H9 (cell line): ENCODE results near the gene PRKCZ. TPM values are rescaled to one million over a fixed set of nuclear protein-coding genes. Genes with fewer than 3 reads are reported as not detected.

Source experiments
- DNase-seq: peaks from one replicate; pipeline ENCODE4 v3.0.0-alpha.2; 2017
- H2AFZ ChIP-seq: one replicate; pipeline ENCODE4 v1.6.1; 2013; ENCODE audit warnings: mild to moderate bottlenecking, low read length, control low read depth, moderate library complexity
- H2AK5ac ChIP-seq: 2 replicates; pipeline ENCODE4 v1.6.1; 2013; ENCODE audit warnings: low read length, control low read depth, mixed read lengths; ENCODE audit not compliant: insufficient read length
- H2BK120ac ChIP-seq: one replicate; pipeline ENCODE4 v1.6.1; 2013; ENCODE audit warnings: low read depth, mild to moderate bottlenecking, low read length, control low read depth, inconsistent platforms; ENCODE audit not compliant: poor library complexity, severe bottlenecking
- H2BK12ac ChIP-seq: 2 replicates; pipeline ENCODE4 v1.6.1; 2013; ENCODE audit warnings: low read length, control low read depth, mixed read lengths, low read depth; ENCODE audit not compliant: insufficient read length
- H2BK15ac ChIP-seq: 2 replicates; pipeline ENCODE4 v1.6.1; 2013; ENCODE audit warnings: low read depth, low read length, control low read depth
- H2BK20ac ChIP-seq: one replicate; pipeline ENCODE4 v1.6.1; 2013; ENCODE audit warnings: low read depth, mild to moderate bottlenecking, low read length, control low read depth, inconsistent platforms; ENCODE audit not compliant: poor library complexity, severe bottlenecking
- H2BK5ac ChIP-seq: 2 replicates; pipeline ENCODE4 v1.6.1; 2013; ENCODE audit warnings: low read length, control low read depth, mixed read lengths; ENCODE audit not compliant: insufficient read length
- H3K14ac ChIP-seq: 2 replicates; pipeline ENCODE4 v1.6.1; 2013; ENCODE audit warnings: low read length, control low read depth; ENCODE audit not compliant: insufficient read depth
- H3K18ac ChIP-seq: 2 replicates; pipeline ENCODE4 v1.6.1; 2013; ENCODE audit warnings: low read depth, mild to moderate bottlenecking, mixed read lengths, low read length, control low read depth; ENCODE audit not compliant: insufficient read length
- H3K23ac ChIP-seq: 2 replicates; pipeline ENCODE4 v1.6.1; 2013; ENCODE audit warnings: low read length, control low read depth, mixed read lengths, low read depth; ENCODE audit not compliant: insufficient read length
- H3K23me2 ChIP-seq: 2 replicates; pipeline ENCODE4 v1.6.1; 2013; ENCODE audit warnings: low read depth, mild to moderate bottlenecking, mixed read lengths, low read length, control low read depth; ENCODE audit not compliant: insufficient read length, poor library complexity, severe bottlenecking
- H3K27ac ChIP-seq: 2 replicates; pipeline ENCODE4 v1.5.1; 2013; ENCODE audit warnings: low read length, control low read depth, mixed read lengths, low read depth; ENCODE audit not compliant: insufficient read length
- H3K27me3 ChIP-seq: 2 replicates; pipeline ENCODE4 v1.6.1; 2013; ENCODE audit warnings: low read length, control low read depth, inconsistent platforms; ENCODE audit not compliant: insufficient read depth
- H3K4ac ChIP-seq: 2 replicates; pipeline ENCODE4 v1.6.1; 2013; ENCODE audit warnings: low read depth, mild to moderate bottlenecking, control low read depth, inconsistent platforms, low read length, moderate library complexity
- H3K4me1 ChIP-seq: 2 replicates; pipeline ENCODE4 v1.6.1; 2013; ENCODE audit warnings: low read length, control low read depth, inconsistent platforms; ENCODE audit not compliant: insufficient read depth
- H3K4me2 ChIP-seq: 2 replicates; pipeline ENCODE4 v1.6.1; 2013; ENCODE audit warnings: low read length, control low read depth, mixed read lengths; ENCODE audit not compliant: insufficient read length, insufficient read depth
- H3K56ac ChIP-seq: 2 replicates; pipeline ENCODE4 v1.6.1; 2013; ENCODE audit warnings: low read depth, mild to moderate bottlenecking, mixed read lengths, low read length, control low read depth; ENCODE audit not compliant: insufficient read length
- H3K79me1 ChIP-seq: 2 replicates; pipeline ENCODE4 v1.6.1; 2013; ENCODE audit warnings: low read depth, mild to moderate bottlenecking, moderate library complexity, low read length, control low read depth, inconsistent platforms; ENCODE audit not compliant: insufficient read depth, poor library complexity, severe bottlenecking
- H3K79me2 ChIP-seq: 2 replicates; pipeline ENCODE4 v1.6.1; 2013; ENCODE audit warnings: low read length, control low read depth, inconsistent platforms; ENCODE audit not compliant: insufficient read depth
- H3K9ac ChIP-seq: 2 replicates; pipeline ENCODE4 v1.6.1; 2013; ENCODE audit warnings: low read length, control low read depth, mixed read lengths; ENCODE audit not compliant: insufficient read length; ENCODE audit errors: extremely low read depth
- H3K9me3 ChIP-seq: one replicate; pipeline ENCODE4 v1.6.1; 2013; ENCODE audit warnings: low read depth, low read length, inconsistent platforms; ENCODE audit not compliant: control insufficient read depth
- H3T11ph ChIP-seq: one replicate; pipeline ENCODE4 v1.6.1; 2013; ENCODE audit warnings: mild to moderate bottlenecking, low read length, control low read depth, inconsistent platforms
- H4K20me1 ChIP-seq: one replicate; pipeline ENCODE4 v1.6.1; 2013; ENCODE audit not compliant: control insufficient read depth, insufficient read length, insufficient read depth
- H4K5ac ChIP-seq: 2 replicates; pipeline ENCODE4 v1.6.1; 2013; ENCODE audit warnings: low read depth, mild to moderate bottlenecking, mixed read lengths, low read length, control low read depth; ENCODE audit not compliant: insufficient read length
- H4K8ac ChIP-seq: replicated peaks from 2 replicates; pipeline ENCODE4 v1.6.1; 2013; ENCODE audit warnings: low read length, control low read depth, mixed read lengths, low read depth; ENCODE audit not compliant: insufficient read length
- H4K91ac ChIP-seq: 2 replicates; pipeline ENCODE4 v1.6.1; 2013; ENCODE audit warnings: low read depth, mild to moderate bottlenecking, moderate library complexity, mixed read lengths, low read length, control low read depth; ENCODE audit not compliant: insufficient read length
- H3K27ac Mint-ChIP-seq, 3 experiments: 2 replicates in 2 of 3; 3 replicates in 1 of 3; pipeline ENCODE4 v1.8.0; 2020 to 2021; ENCODE audit warnings: mixed read lengths in 3 of 3, mild to moderate bottlenecking in 1 of 3, moderate library complexity in 1 of 3
- H3K27me3 Mint-ChIP-seq: 2 replicates; pipeline ENCODE4 v1.8.0; 2021; ENCODE audit warnings: low read depth, mild to moderate bottlenecking, moderate library complexity, mixed read lengths
- H3K36me3 Mint-ChIP-seq, 3 experiments: 2 replicates in 2 of 3; 3 replicates in 1 of 3; pipeline ENCODE4 v1.8.0; 2020 to 2021; ENCODE audit warnings: low read depth in 3 of 3, mixed read lengths in 3 of 3; ENCODE audit not compliant: insufficient read depth in 1 of 3
- H3K4me1 Mint-ChIP-seq, 2 experiments: 2 replicates each; pipeline ENCODE4 v1.8.0; 2020; ENCODE audit warnings: mixed read lengths in 2 of 2
- H3K4me3 Mint-ChIP-seq, 2 experiments: 2 replicates in 1 of 2; 3 replicates in 1 of 2; pipeline ENCODE4 v1.8.0; 2020 to 2021; ENCODE audit warnings: mild to moderate bottlenecking in 2 of 2, mixed read lengths in 2 of 2, moderate library complexity in 1 of 2
- H3K9me3 Mint-ChIP-seq, 2 experiments: 2 replicates in 1 of 2; 3 replicates in 1 of 2; pipeline ENCODE4 v1.8.0; 2020; ENCODE audit warnings: mild to moderate bottlenecking in 2 of 2, mixed read lengths in 2 of 2, moderate library complexity in 1 of 2
- CTCF ChIP-seq: fragments of 200-600 bp; sonication (generic); conservative IDR thresholded peaks from 3 replicates; pipeline ENCODE4 v1.8.0; 2021; ENCODE audit warnings: antibody characterized with exemption, mild to moderate bottlenecking
- WGBS: extraction: QIAGEN DNeasy Blood & Tissue Kit; methylation state at CpG from one replicate; pipeline ENCODE4 v1.1.7; 2013; ENCODE audit warnings: missing lambda C conversion rate, low lambda C conversion rate, mixed read lengths; ENCODE audit not compliant: insufficient read length; ENCODE audit errors: extremely low coverage; 5-methylcytosine and 5-hydroxymethylcytosine counted together
- total RNA-seq: library from RNA; stranded (reverse); gene quantifications from 2 replicates; pipeline ENCODE4 v1.2.1, GENCODE V29; 2021

The PRKCZ gene
- total RNA-seq, 1 experiment from 2014 or later: 48.4 TPM

DNA sequence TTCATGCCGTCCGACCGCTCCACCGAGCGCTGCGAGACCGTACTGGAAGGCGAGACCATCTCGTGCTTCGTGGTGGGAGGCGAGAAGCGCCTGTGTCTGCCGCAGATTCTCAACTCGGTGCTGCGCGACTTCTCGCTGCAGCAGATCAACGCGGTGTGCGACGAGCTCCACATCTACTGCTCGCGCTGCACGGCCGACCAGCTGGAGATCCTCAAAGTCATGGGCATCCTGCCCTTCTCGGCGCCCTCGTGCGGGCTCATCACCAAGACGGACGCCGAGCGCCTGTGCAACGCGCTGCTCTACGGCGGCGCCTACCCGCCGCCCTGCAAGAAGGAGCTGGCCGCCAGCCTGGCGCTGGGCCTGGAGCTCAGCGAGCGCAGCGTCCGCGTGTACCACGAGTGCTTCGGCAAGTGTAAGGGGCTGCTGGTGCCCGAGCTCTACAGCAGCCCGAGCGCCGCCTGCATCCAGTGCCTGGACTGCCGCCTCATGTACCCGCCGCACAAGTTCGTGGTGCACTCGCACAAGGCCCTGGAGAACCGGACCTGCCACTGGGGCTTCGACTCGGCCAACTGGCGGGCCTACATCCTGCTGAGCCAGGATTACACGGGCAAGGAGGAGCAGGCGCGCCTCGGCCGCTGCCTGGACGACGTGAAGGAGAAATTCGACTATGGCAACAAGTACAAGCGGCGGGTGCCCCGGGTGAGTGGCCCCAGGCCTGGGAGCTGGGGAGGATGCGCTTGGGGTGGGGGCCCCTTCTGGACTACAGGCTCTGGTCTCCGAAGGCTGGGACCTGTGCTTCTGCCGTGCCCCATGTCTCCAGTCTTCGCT lies 179.0 kb downstream of the PRKCZ start:
- H2AFZ ChIP-seq: no peak overlapping the region

More for the DNA sequence above, 179.0 kb downstream of the PRKCZ start:
- peak overlapping the region in 2 of 3 experiments; percentile 72 to 97; a peak in 4 of 7 replicates for H3K27ac Mint-ChIP-seq
- H3K27ac ChIP-seq: no peak overlapping the region
- peak overlapping the region; percentile 65 for H3K4me2 ChIP-seq
- no peak overlapping the region for H2BK20ac ChIP-seq
- peak overlapping the region; percentile 22 for H3K18ac ChIP-seq
- peaks cover 13% of the 10 kb centered on the region for H3K79me1 ChIP-seq
- peaks cover 6 to 22% (median 10%) of the 10 kb centered on the region in 3 experiments; a peak in 5 of 7 replicates for H3K36me3 Mint-ChIP-seq
- H3K4ac ChIP-seq: no peak overlapping the region
- no peak overlapping the region for H4K91ac ChIP-seq
- H2BK12ac ChIP-seq: no peak overlapping the region
- H3K9me3 ChIP-seq: no peaks in the 10 kb centered on the region
- WGBS: no CpG with 5 or more reads among the region's 77 CpGs
- peak overlapping the region; percentile 40 for H3K9ac ChIP-seq
- peaks cover 32% of the 10 kb centered on the region for H3K23me2 ChIP-seq
- no peak overlapping the region for H3T11ph ChIP-seq
- peak overlapping the region; percentile 96 to 97 for H3K4me3 Mint-ChIP-seq
- no peak overlapping the region for H4K8ac ChIP-seq
- peaks cover 3% of the 10 kb centered on the region; the same call in 1 of the 2 replicates for H3K27me3 Mint-ChIP-seq
- H3K23ac ChIP-seq: no peak overlapping the region
- peaks cover 35 to 41% of the 10 kb centered on the region in 2 experiments for H3K4me1 Mint-ChIP-seq
- H3K27me3 ChIP-seq: no peaks in the 10 kb centered on the region
- H2BK120ac ChIP-seq: no peak overlapping the region
- peak overlapping the region; percentile 55 for H3K14ac ChIP-seq
- no peak for DNase-seq
- H4K5ac ChIP-seq: no peak overlapping the region
- no peaks in the 10 kb centered on the region; the same call in 1 of the 2 replicates for H3K4me1 ChIP-seq
- no peaks in the 10 kb centered on the region; a peak in 1 of 5 replicates for H3K9me3 Mint-ChIP-seq
- H2BK15ac ChIP-seq: no peak overlapping the region
- peak; percentile 11; the same call in 2 of the 3 replicates for TF ChIP-seq CTCF
- no peaks in the 10 kb centered on the region for H4K20me1 ChIP-seq
- no peak overlapping the region for H2BK5ac ChIP-seq
- H2AK5ac ChIP-seq: no peak overlapping the region
- no peak overlapping the region for H3K56ac ChIP-seq
- peaks cover 55% of the 10 kb centered on the region; the same call in 1 of the 2 replicates for H3K79me2 ChIP-seq
